ENCODE measurements around the gene PRKAR1B.
"Not testable (repeated sequence)": the region's sequence is repeated elsewhere in the genome, so short reads cannot be mapped to it uniquely, and the experiment has no call there.

The PRKAR1B gene

GRCh38 chr7:666454-667292, 60.4 kb downstream of the PRKAR1B start:
- DNase-seq, result no peak

DNA sequence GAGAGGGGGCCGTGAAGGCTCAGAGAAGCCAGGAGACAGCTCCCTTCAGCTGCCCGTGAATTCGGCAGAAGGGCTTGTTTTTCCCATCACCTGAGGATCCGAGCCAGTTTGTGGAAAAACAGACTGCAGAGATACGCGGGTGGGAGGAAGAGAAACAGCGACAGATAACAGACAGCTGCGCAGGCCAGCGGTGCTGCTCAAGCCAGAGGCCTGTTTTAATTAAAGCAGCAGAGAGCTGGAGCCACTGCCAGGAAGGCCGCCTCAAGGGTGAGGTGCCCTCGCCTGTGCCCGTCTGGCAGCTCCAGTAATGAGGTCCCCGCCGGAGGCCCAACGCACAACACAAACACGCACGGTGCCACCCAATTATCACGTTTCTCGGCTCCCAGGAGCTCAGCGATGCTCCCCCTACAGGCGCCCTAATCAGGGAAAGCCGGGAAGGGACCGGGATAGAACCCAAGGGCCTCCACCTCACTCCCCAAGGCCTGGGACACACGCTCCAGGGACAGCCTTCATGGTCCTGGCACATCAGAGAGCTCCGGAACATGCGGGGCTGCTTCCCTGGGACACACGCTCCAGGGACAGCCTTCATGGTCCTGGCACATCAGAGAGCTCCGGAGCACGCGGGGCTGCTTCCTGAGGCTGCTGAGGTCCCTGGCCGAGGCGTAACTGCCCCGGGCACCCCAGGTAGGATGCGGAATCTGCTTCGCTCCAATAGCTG, 61.2 kb downstream of the PRKAR1B start:
- no peak for DNase-seq

GRCh38 chr7:664997-665735, 61.9 kb downstream of the PRKAR1B start:
- no peak for DNase-seq

GRCh38 chr7:664402-664775, 62.7 kb downstream of the PRKAR1B start:
- no peak for DNase-seq

- DNase-seq, result no peak
These were observed 64.5 kb downstream of the PRKAR1B start for GRCh38 chr7:662576-662975.

DNA sequence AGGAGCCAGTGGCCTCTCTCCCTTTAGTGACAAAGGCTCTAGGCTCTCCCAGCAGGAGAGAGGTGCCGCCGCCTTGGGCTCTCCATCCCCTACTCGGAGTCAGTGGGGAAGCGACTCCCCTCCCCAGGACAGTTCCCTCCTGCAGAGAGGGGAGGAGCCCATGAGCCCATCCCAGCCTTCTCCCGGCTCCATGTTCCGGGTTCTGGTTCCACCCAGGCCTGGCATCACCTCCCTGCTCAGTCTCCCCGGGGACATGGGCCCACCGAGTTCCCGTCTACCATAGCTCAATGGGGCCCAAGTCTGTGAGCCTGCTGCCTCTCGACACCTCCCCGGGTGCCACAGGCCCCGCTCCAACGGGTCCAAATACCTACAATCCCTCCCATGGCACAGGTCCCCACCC, 67.1 kb downstream of the PRKAR1B start:
- DNase-seq, result no peak

GRCh38 chr7:659306-659847, 67.7 kb downstream of the PRKAR1B start:
- DNase-seq, result no peak

DNA sequence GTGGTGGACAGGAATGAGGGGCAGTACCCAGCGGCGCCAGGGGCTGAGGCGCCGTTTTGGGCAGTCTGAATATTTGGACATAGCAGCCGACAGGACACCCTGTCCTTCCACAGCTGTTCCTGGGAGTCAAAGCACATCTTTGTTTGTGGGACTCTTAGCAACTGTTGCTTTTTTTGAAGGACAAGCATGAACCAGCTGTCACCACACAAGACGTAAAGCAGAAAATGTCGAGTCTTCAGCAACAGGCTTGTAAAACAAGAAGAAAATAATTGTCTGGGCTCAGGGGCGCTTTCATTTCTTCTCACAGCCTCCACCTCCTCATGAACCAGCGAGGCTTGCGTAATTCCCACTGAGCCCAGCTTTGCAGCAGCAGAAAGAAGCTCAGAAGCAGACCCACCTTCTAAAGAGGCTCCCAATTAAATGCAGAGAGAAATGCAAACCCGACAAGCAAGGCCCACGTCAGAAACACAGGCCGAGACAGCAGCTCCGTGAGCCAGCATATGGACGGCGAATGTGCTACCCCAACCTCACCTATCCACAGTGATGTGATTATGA, 69.4 kb downstream of the PRKAR1B start:
- DNase-seq, result no peak

DNA sequence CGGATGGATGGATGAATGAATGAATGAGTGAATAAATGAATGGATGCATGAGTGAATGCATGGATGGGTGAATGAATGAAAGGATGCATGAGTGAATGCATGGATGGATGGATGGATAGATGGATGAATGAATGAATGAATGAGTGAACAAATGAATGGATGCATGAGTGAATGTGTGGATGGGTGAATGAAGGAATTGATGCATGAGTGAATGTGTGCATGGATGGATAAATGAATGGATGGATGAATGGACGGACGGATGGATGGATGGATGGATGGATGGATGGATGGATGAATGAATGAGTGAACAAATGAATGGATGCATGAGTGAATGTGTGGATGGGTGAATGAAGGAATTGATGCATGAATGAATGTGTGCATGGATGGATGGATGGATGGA, 70.1 kb downstream of the PRKAR1B start:
- not testable (repeated sequence) for DNase-seq

GRCh38 chr7:655758-656157, 71.3 kb downstream of the PRKAR1B start:
- DNase-seq, result no peak

DNA sequence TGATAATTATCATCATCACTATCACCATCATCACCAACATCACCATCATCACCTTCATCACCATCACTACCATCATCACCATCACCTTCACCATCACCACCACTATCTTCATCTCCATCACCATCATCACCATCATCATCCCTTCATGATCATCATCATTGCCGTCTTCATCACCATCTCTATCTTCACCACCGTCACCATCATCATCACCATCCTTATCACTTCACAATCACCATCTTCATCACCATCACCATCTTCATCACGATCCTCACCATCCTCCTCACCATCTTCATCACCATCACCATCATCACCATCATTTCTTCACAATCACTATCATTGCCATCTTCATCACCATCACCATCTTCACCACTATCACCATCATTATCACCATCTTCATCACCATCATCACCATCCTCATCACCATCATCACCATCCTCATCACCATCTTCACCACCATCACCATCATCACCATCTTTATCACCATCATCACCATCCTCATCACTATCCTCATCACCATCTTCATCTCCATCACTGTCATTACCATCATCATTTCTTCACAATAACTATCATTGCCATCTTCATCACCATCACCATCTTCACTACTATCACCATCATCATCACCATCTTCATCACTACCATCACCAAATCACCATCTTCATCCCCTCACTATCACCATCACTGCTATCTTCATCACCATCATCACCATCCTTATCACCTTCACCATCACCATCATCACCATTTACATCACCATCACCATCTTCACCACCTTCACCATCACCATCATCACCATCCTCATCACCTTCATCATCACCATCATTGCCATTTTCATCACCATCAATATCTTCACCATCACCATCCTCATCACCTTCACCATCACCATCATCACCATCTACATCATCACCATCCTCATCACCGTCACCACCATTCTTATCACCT, 73.0 kb downstream of the PRKAR1B start:
- DNase-seq, result no peak

DNA sequence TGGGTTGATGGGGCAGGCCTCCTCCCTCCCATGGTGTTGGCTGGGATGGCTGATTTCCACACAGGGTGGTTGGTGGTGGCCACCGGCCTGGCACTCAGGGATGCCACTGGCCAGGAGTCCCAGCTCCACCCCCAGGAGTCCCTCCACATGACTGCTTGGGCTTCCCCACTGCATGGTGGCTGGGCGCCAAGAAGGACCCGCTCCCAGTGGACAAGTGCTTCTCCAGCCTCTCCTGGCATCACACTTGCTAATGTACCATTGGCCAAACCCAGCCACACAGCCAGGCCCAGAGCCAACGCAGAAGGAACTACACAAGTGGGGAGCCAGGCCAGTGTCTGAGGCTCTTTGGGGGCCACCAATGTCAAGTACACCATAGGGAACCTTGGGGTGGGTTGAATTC, 74.2 kb downstream of the PRKAR1B start:
- DNase-seq, result no peak

DNA sequence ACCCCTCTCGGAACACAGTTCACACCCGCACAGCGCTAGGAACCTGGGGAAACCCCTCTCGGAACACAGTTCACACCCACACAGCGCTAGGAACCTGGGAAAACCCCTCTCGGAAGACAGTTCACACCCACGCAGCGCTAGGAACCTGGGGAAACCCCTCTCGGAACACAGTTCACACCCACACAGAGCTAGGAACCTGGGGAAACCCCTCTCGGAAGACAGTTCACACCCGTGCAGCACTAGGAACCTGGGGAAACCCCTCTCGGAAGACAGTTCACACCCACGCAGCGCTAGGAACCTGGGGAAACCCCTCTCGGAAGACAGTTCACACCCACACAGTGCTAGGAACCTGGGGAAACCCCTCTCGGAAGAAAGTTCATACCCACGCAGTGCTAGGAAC, 74.9 kb downstream of the PRKAR1B start:
- not testable (repeated sequence) for DNase-seq

- DNase-seq, result peak; percentile 8
These were observed 75.9 kb downstream of the PRKAR1B start for GRCh38 chr7:651032-651728.

- DNase-seq, result no peak
These were observed 76.6 kb downstream of the PRKAR1B start for GRCh38 chr7:650339-651031.

- DNase-seq, result no peak
These were observed 80.1 kb downstream of the PRKAR1B start for GRCh38 chr7:646951-647350.

DNA sequence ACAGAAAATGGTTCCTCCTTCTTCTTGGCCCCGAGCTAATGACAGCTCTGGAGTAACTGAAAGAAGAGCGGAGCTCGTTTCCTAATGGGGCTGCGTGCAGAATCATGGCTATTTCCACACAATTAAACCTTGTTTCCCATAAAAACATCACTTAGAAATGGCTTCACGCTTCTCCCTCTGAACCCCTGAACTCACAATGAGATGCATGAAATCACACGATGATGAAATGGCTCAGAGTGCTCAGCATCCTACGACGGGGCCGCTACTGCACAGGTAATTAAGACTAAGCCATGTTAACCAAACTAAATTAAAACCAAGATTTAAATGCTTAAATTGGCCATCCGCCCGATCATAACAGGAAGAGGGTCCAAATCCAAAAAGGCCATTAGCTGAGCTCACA, 80.6 kb downstream of the PRKAR1B start:
- DNase-seq, result no peak

DNA sequence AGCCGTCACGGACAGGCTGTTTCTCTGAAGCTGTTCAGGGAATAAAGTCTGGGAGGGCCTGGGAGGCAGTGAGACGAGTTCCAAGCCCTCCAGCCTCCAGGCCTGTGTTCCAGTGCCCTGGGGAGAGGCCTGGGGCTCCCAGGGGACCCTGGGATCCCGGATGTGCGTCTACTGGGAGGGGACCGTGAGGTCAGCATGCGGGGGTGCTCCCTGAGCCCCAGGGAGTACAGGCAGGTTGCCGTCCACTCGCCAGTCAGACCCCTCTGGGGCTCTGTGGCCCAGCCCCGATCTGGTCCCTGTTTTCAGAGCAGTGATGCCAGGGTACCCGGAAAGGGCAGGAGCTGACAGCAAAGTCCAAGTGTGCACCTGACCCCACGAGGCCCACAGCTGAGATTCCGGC, 81.5 kb downstream of the PRKAR1B start:
- DNase-seq, result no peak

- no peak for DNase-seq
These were observed 82.4 kb downstream of the PRKAR1B start for GRCh38 chr7:644381-645305.

GRCh38 chr7:641966-642365, 85.1 kb downstream of the PRKAR1B start:
- no peak for DNase-seq

Data from activated CD4-positive, alpha-beta T cell treated with anti-CD3 and anti-CD28 coated beads, Interleukin-10, Interleukin-2, amounts not matched to agents 100 ng/mL and 50 ng/mL, durations not matched to agents 16 hours and 8 hours (primary cell).